Measurements from ENCODE around the gene UNK.

The UNK gene

DNA sequence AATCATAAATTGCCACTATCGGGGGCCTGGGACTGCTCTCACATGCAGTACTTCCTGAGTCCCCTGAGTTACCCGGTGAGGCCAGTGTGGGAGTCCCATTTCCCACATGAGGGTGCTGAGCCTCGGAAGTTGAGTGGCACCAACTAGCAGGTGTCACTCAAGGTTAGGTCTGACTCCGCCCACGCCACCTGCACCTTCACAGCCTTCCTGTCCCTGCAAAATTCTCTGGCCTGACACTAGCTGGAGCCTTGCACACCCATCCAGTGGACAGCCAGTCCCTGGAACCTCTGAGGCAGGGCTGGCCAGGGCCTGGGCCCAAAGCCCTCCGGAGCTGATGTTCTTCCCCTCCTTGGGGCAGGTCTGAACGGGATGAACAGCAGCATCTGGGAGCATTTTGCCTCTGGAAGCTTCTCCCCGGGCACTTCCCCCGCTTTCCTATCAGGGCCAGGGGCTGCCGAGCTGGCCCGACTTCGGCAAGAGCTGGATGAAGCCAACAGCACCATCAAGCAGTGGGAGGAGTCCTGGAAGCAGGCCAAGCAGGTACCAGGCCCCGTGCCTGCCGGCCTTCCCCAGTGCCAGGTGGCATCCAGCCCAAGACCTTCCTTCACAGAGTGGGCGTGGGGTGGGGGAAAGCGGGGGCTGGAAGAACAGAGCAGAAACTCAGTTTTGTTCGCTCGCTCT is 37.7 kb downstream of the UNK start:
- intact Hi-C loops (cut with micrococcal nuclease) = no loop called here
- Mint-ChIP-seq H3K36me3 (ENCODE audit: low read depth) (peaks cover 100% of the 10 kb centered on the region), H3K9me3 (no peaks in the 10 kb centered on the region), H3K4me3 (no peak overlapping the region), H3K4me1 (ENCODE audit: low read depth) (peaks cover 4% of the 10 kb centered on the region), H3K27me3 (no peaks in the 10 kb centered on the region), H3K27ac (no peak overlapping the region)

DNA sequence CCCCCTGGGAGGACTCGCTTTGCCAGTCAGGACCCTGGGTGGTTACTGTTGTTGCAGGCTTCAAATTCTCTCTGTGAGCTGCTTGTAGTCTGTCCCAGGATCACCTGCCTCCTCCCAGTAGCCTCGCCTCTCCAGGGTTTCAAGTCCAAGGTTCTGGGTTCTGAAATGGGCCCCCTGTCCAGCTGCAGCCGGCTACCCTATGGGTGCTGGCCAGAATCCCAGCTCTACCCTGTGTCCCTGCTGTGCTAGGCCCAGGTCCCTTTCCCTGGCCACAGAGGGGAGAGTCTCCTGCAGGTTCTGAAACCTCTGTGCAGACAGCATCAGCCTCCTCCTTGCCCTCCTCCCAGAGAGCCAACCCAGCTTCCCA is 38.2 kb downstream of the UNK start:
- no peak overlapping the region for H3K4me3 Mint-ChIP-seq
- intact Hi-C loops (cut with micrococcal nuclease) = no loop called here

DNA sequence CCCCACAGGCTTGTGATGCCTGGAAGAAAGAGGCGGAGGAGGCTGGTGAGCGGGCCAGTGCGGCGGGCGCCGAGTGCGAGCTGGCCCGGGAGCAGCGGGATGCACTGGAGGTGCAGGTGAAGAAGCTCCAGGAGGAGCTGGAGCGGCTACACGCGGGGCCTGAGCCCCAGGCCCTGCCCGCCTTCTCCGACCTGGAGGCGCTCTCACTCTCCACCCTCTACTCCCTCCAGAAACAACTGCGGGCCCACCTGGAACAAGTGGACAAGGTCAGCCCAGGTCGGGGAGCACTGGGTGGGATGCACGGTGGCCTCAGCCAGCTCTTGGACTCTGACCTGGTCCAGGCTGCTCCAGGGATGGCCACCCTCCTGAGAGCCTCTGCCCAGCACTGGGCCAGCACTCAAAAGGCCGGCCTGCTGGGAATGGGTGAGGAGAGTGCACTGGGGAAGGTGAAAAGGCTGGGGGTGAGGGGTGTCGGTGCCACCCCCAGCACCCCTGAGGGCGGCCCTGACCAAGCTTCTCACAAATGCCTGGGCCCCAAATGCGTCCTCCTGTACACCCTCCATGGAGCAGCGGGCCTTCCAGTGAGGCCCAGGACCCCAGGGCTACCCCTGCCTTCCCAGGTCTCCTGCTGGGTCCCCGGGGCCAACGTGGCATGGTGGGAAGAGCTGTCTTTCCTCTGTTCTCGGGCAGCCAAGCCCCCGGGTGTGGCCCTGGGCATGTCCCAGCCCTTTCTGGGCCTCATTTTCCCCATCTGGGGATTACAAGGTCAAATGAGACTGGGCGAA is 38.8 kb downstream of the UNK start:
- Mint-ChIP-seq H3K9me3 (no peaks in the 10 kb centered on the region), H3K4me3 (no peak overlapping the region), H3K36me3 (ENCODE audit: low read depth) (peaks cover 100% of the 10 kb centered on the region), H3K27me3 (no peaks in the 10 kb centered on the region), H3K27ac (no peak overlapping the region), H3K4me1 (ENCODE audit: low read depth) (peaks cover 4% of the 10 kb centered on the region)
- intact Hi-C loops (cut with micrococcal nuclease) = no loop called here

More for the DNA sequence above, 38.2 kb downstream of the UNK start:
- Mint-ChIP-seq H3K4me1 (ENCODE audit: low read depth) (peaks cover 4% of the 10 kb centered on the region), H3K27me3 (no peaks in the 10 kb centered on the region), H3K36me3 (ENCODE audit: low read depth) (peaks cover 100% of the 10 kb centered on the region), H3K9me3 (no peaks in the 10 kb centered on the region), H3K27ac (no peak overlapping the region)

DNA sequence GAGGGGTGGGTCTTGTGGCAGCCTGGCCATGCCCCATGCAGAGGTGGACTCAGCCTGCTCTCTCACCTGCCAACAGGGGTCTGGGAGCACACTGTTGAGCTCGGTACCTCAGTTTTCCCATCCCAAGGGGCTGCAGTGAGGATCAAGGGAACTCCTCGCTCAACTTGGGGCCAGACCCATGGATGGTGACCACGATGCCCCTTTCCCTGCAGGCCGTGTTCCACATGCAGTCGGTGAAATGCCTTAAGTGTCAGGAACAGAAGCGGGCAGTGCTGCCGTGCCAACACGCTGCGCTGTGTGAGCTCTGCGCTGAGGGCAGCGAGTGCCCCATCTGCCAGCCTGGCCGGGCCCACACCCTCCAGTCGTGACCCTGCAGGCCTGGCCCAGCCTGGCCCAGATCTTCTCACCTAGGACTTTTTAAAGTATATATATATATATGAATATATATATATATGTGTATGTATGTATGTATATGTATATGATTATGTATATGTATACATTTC is 39.5 kb downstream of the UNK start:
- no peaks in the 10 kb centered on the region for H3K27me3 Mint-ChIP-seq
- H3K4me3 Mint-ChIP-seq = no peak overlapping the region
- peaks cover 100% of the 10 kb centered on the region for H3K36me3 Mint-ChIP-seq (ENCODE audit: low read depth)
- intact Hi-C loops (cut with micrococcal nuclease) = no loop called here
- no peak overlapping the region for H3K27ac Mint-ChIP-seq
- no peaks in the 10 kb centered on the region for H3K9me3 Mint-ChIP-seq
- peaks cover 4% of the 10 kb centered on the region for H3K4me1 Mint-ChIP-seq (ENCODE audit: low read depth)

DNA sequence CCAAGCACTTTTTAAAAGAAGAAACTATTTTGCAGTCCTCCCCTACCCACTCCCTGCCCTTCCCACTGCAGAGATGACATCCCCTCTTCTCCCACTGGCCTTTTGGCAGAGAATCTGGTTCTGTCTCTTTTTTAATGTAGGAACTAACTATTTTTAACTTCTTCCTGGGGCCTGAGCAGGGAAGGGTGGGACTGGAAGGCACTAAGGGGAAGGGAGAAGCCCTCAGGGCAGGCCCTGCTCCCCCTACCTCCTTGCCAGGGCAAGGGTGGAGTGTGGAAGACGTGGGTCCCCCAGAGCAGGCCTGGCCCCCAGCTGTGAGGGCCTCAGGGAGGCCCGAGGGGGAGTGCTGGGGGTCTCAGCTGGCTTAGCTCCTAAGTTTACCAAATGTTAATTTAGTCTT is 40.1 kb downstream of the UNK start:
- peaks cover 100% of the 10 kb centered on the region for H3K36me3 Mint-ChIP-seq (ENCODE audit: low read depth)
- no peaks in the 10 kb centered on the region for H3K27me3 Mint-ChIP-seq
- intact Hi-C loops (cut with micrococcal nuclease) = no loop called here
- no peaks in the 10 kb centered on the region for H3K9me3 Mint-ChIP-seq
- H3K27ac Mint-ChIP-seq = peak overlapping the region; percentile 53
- H3K4me3 Mint-ChIP-seq = no peak overlapping the region
- peaks cover 4% of the 10 kb centered on the region for H3K4me1 Mint-ChIP-seq (ENCODE audit: low read depth)

DNA sequence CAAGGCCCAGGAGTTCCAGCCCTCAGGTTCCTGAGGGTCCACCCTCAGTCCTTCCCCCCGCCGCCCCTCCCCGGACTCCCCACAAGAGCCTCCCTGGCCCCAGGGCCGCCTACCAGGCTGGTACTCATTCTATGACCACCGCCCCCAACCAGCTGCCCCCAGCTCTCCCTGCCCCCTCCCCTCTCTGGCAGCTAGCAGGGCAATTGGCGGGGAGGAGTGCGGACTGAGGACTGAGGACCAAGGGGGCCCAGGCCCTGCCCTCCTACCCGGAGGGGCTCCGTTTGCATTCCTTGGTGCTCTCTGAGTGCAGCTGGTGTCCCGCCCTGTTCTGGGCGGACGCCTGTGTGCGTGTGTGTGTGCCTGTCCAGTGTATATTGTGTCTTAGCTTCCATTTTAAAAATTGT is 40.5 kb downstream of the UNK start:
- no peaks in the 10 kb centered on the region for H3K27me3 Mint-ChIP-seq
- H3K9me3 Mint-ChIP-seq = no peaks in the 10 kb centered on the region
- H3K4me3 Mint-ChIP-seq = no peak overlapping the region
- H3K4me1 Mint-ChIP-seq (ENCODE audit: low read depth) = peaks cover 4% of the 10 kb centered on the region
- peak overlapping the region; percentile 53 for H3K27ac Mint-ChIP-seq
- intact Hi-C loops (cut with micrococcal nuclease) = no loop called here
- H3K36me3 Mint-ChIP-seq (ENCODE audit: low read depth) = peaks cover 100% of the 10 kb centered on the region

DNA sequence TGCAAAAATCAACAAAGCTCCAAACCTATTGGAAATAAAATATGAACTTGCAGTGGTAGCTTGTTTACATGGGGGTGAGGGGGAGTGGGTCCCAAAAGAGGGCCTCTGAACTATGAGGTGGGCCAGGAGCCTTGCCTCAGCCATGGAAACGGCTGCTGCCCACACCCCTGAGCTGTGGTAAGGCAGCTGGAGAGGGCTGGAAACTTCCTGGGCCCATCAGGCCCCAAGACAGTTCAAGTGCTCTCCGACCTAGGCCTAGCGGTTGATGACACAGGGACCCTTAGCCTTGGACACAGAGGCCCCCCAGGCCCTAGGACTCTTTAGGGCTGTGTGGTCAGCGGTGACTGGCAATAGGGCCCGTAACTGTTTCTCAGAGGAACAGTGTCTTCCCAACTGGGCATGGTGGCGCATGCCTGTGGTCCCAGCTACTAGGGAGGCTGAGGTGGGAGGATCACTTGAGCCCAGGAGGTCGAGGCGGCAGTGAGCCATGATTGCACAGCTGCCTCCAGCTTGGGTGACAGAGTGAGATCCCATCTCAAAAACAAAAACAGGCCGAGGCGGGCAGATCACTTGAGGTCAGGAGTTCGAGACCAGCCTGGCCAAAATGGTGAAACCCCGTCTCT is 41.3 kb downstream of the UNK start:
- Mint-ChIP-seq H3K27me3 (no peaks in the 10 kb centered on the region), H3K4me1 (ENCODE audit: low read depth) (peaks cover 10% of the 10 kb centered on the region), H3K36me3 (ENCODE audit: low read depth) (peaks cover 100% of the 10 kb centered on the region), H3K9me3 (no peaks in the 10 kb centered on the region), H3K27ac (peak overlapping the region; percentile 53), H3K4me3 (no peak overlapping the region)
- intact Hi-C loops (cut with micrococcal nuclease) = no loop called here

DNA sequence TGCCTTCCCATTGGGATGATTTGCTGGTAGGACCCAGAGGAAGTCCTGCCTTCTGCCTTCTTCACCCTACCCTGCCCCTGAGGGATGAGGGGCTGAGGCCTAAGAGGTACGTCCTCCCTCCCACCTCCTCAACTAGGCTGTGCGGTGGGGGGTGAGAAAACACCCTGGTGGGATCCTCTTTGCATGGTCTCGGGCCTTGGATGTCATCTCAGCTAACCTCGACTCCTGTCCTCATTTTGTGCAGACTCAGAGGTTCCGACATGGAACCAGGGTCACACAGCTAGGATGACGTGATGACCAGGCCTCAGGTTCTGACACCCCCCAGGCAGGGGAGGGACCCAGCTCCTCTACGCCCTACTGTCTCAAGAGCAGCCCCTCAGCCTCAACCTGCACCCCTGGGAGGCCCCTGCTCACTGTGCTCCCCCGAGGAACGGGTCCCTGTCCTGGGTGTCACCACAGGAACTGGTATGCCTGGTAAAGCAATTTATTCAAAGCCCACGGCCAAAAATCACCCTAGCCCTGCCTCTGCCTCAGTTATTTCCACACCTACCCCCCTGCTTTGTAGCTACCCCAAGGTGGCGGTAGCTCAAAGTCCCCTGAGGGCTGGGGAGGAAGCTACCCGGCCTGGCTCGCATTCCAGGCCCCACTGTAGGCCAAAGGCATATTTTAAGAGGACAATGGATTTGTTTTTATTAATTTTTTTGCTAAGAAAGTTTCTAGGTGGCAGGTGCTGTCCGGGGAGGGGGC is 42.1 kb downstream of the UNK start:
- Mint-ChIP-seq H3K27me3 (no peaks in the 10 kb centered on the region), H3K36me3 (ENCODE audit: low read depth) (peaks cover 99% of the 10 kb centered on the region), H3K9me3 (no peaks in the 10 kb centered on the region), H3K4me1 (ENCODE audit: low read depth) (peaks cover 18% of the 10 kb centered on the region), H3K27ac (peak overlapping the region; percentile 9), H3K4me3 (no peak overlapping the region)
- intact Hi-C loops (cut with micrococcal nuclease) = no loop called here

DNA sequence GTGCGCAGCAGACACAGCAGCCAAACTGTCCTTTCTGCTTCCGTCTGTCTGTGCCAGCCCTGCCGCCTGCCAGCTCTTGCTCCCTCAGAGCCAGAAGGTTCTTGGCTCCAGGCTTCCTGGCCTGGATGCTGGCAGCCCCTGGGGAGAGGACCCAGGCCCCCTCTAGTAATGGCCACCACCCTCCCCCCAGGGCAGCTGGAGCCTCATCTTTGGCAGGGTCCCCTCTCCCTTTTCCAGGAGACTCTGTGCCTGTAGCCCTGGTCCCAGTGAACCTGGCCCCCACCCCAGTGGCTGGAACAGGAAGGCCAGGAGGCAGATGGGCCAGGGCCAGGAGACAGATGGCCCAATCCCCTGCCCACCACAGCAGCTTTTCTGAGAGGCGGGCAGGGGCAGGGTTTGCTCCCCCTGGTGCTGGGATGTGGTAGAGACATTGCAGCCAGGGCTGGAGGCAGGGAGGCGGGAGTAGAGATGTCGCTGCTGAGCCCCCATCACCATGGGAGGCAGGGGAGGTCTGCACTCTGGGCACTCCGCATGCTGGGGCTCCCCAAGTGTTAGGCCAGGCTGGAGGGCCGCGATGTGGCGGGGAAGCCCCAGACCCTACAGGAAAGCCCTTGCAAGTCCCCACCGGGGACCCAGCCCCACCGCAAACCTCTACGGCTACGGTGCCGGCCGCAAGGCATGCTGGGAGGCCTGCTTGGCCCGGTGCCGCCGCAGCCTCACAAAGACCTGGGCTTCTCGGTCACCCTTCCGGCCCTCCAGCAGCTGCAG is 42.9 kb downstream of the UNK start:
- Mint-ChIP-seq H3K27ac (peak overlapping the region; percentile 66), H3K4me3 (no peak overlapping the region), H3K4me1 (ENCODE audit: low read depth) (peaks cover 26% of the 10 kb centered on the region), H3K36me3 (ENCODE audit: low read depth) (peaks cover 99% of the 10 kb centered on the region), H3K9me3 (no peaks in the 10 kb centered on the region), H3K27me3 (no peaks in the 10 kb centered on the region)
- intact Hi-C loops (cut with micrococcal nuclease) = no loop called here

DNA sequence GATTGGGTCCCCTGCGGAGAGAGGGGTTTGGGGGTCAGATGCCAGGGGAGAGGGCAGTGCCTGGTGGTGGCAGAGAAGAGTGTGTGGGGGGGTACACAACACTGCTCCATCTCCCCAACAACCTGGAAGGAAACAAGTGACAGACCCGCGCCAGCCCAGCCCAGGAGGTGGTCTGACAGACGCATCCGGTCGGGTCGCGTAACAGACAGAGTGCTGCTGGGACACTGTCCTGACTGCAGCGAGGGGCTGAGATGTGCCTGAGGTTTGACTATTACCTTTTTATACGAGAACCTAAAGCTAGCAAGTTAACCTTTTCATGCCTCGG is 43.4 kb downstream of the UNK start:
- Mint-ChIP-seq H3K4me1 (ENCODE audit: low read depth) (peaks cover 31% of the 10 kb centered on the region), H3K9me3 (no peaks in the 10 kb centered on the region), H3K36me3 (ENCODE audit: low read depth) (peaks cover 99% of the 10 kb centered on the region), H3K27ac (peak overlapping the region; percentile 66), H3K4me3 (no peak overlapping the region), H3K27me3 (no peaks in the 10 kb centered on the region)
- intact Hi-C loops (cut with micrococcal nuclease) = no loop called here

DNA sequence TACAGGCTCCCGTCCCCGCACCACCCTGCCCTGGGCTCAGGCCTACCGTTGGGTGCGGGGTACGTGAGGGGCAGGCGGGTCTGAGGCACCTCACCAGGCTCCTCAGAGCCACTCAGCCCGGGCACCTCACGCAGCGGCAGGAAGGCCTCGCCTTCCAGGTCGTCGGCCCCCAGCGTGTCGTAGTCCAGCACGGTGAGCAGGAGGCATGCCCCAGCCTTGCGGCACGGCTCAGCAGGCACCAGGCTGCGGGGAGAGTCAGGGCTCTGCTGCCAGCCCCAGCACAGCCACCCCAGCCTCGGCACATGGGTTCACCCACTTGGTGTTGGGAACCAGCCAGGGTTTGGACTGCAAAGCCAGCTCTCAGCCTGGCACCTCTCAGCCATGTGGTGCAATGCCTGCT is 44.1 kb downstream of the UNK start:
- intact Hi-C loops (cut with micrococcal nuclease) = no loop called here
- no peak overlapping the region for H3K27ac Mint-ChIP-seq
- no peaks in the 10 kb centered on the region for H3K9me3 Mint-ChIP-seq
- H3K27me3 Mint-ChIP-seq = no peaks in the 10 kb centered on the region
- H3K36me3 Mint-ChIP-seq (ENCODE audit: low read depth) = peaks cover 99% of the 10 kb centered on the region
- H3K4me3 Mint-ChIP-seq = no peak overlapping the region
- H3K4me1 Mint-ChIP-seq (ENCODE audit: low read depth) = peaks cover 38% of the 10 kb centered on the region

DNA sequence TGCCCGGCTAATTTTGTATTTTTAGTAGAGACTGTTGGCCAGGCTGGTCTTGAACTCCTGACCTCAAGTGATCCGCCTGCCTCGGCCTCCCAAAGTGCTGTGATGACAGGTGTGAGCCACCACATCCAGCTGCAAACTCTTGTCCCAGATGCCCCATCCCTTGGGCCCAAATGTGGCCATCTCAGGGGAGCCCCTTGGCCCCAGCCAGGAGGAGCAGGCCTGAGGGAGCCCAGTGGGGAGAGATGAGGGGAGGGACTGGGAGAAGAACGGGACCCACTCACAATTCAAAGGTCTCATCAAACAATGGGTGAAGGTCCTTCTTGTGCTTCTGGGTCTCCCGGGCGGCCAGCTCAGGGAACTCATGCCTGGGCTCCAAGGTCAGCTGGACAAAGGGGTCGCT is 45.1 kb downstream of the UNK start:
- H3K36me3 Mint-ChIP-seq (ENCODE audit: low read depth) = peaks cover 99% of the 10 kb centered on the region
- intact Hi-C loops (cut with micrococcal nuclease) = loop anchor here (5.0 kb wide), 1 partner anchor 67 kb away; no protein-coding TSS in a partner anchor
- H3K27ac Mint-ChIP-seq = no peak overlapping the region

More for the DNA sequence above, 45.1 kb downstream of the UNK start:
- Mint-ChIP-seq H3K9me3 (no peaks in the 10 kb centered on the region), H3K27me3 (no peaks in the 10 kb centered on the region), H3K4me3 (no peak overlapping the region), H3K4me1 (ENCODE audit: low read depth) (peaks cover 48% of the 10 kb centered on the region)
